ENCODE measurements around the gene AHNAK.

- no peak for TF ChIP-seq CTCF (IDR thresholded peaks at IDR 0.05)
- TF ChIP-seq POLR2A (IDR thresholded peaks at IDR 0.05), result no peak
- no peak for TF ChIP-seq EP300 (IDR thresholded peaks at IDR 0.05)
- TF ChIP-seq POLR2AphosphoS5 (IDR thresholded peaks at IDR 0.05), result no peak
These were observed 146.3 kb downstream of the AHNAK start for GRCh38 chr11:62400281-62400680.

All from stomach (tissue), 4 donors.